Neural progenitor cell (in vitro differentiated cells): ENCODE measurements around the gene LCE3B.

ENCODE experiments used
- EZH2 ChIP-seq: fragments of 200-600 bp; sonication (generic); IDR thresholded peaks from 2 replicates; pipeline ENCODE4 v1.6.1; 2017; ENCODE audit warnings: antibody characterized with exemption, mild to moderate bottlenecking, moderate library complexity
- EZH2phosphoT487 ChIP-seq: fragments of 200-600 bp; sonication (generic); IDR thresholded peaks from 2 replicates; pipeline ENCODE4 v1.6.1; 2017; ENCODE audit warnings: antibody characterized with exemption
- TF ChIP-seq, protein P1 (sequence below): fragments of 200-600 bp; sonication (generic); IDR thresholded peaks from 2 replicates; pipeline ENCODE4 v1.5.1; 2017; ENCODE audit warnings: antibody characterized with exemption, mild to moderate bottlenecking

DNA sequence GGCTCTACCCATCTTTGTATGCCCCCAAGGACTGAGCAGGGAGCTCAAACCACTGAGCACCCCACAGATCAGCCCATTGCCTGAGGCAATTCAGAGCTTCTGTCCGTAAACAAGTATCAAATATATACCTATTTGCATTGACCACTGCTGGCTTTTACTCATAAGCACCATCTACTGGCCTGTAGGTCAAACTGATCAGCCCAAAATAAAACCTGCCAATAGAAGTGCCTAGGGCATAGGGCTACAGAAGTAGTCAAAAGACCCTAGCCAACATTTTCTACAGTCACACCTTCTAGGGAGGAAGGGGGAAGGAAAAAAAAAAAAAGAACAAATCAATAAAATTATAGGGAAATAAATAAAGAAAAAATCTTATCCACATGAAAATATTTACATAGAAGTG, 28.0 kb upstream of the LCE3B start:
- TF ChIP-seq EZH2phosphoT487: no peak
- TF ChIP-seq, protein P1, sequence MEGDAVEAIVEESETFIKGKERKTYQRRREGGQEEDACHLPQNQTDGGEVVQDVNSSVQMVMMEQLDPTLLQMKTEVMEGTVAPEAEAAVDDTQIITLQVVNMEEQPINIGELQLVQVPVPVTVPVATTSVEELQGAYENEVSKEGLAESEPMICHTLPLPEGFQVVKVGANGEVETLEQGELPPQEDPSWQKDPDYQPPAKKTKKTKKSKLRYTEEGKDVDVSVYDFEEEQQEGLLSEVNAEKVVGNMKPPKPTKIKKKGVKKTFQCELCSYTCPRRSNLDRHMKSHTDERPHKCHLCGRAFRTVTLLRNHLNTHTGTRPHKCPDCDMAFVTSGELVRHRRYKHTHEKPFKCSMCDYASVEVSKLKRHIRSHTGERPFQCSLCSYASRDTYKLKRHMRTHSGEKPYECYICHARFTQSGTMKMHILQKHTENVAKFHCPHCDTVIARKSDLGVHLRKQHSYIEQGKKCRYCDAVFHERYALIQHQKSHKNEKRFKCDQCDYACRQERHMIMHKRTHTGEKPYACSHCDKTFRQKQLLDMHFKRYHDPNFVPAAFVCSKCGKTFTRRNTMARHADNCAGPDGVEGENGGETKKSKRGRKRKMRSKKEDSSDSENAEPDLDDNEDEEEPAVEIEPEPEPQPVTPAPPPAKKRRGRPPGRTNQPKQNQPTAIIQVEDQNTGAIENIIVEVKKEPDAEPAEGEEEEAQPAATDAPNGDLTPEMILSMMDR: no peak
- TF ChIP-seq EZH2: no peak
